Activated CD4-positive, CD25-positive, alpha-beta regulatory T cell treated with anti-CD3 and anti-CD28 coated beads, Interleukin-2, amount 50 U/mL, for 24 hours (primary cell): ENCODE results near the gene AMOTL2.

Experiments
- ATAC-seq, 2 donors: fragments of 150-1000 bp; cut with Tn5 transposase; one replicate each; pipeline ENCODE4 v1.10.0; 2021; ENCODE audit warnings: mild to moderate bottlenecking in 1 of 2, moderate library complexity in 1 of 2

Gene AMOTL2

GRCh38 chr3:134351427-134351826, 22.8 kb downstream of the AMOTL2 start:
- no peak for ATAC-seq

- no peak for ATAC-seq
Observed at GRCh38 chr3:134350861-134351311, 23.4 kb downstream of the AMOTL2 start.

GRCh38 chr3:134350266-134350665, 24.0 kb downstream of the AMOTL2 start:
- ATAC-seq = no peak

GRCh38 chr3:134348524-134348923, 25.7 kb downstream of the AMOTL2 start:
- no peak for ATAC-seq

- no peak for ATAC-seq
Observed at GRCh38 chr3:134347551-134347950, 26.7 kb downstream of the AMOTL2 start.

- ATAC-seq = no peak
Observed at GRCh38 chr3:134346744-134347143, 27.5 kb downstream of the AMOTL2 start.

- ATAC-seq = no peak
Observed at GRCh38 chr3:134345202-134345601, 29.0 kb downstream of the AMOTL2 start.

- ATAC-seq = no peak
Observed at GRCh38 chr3:134344560-134344959, 29.7 kb downstream of the AMOTL2 start.

GRCh38 chr3:134342259-134342658, 32.0 kb downstream of the AMOTL2 start:
- no peak for ATAC-seq

GRCh38 chr3:134341389-134341788, 32.9 kb downstream of the AMOTL2 start:
- ATAC-seq = no peak

GRCh38 chr3:134340982-134341365, 33.3 kb downstream of the AMOTL2 start:
- ATAC-seq = no peak

- no peak for ATAC-seq
Observed at GRCh38 chr3:134340362-134340981, 33.8 kb downstream of the AMOTL2 start.

- ATAC-seq = no peak
Observed at GRCh38 chr3:134339913-134340312, 34.3 kb downstream of the AMOTL2 start.

GRCh38 chr3:134339331-134339730, 34.9 kb downstream of the AMOTL2 start:
- ATAC-seq = no peak

- no peak for ATAC-seq
Observed at GRCh38 chr3:134338516-134339261, 35.6 kb downstream of the AMOTL2 start.

GRCh38 chr3:134338201-134338512, 36.1 kb downstream of the AMOTL2 start:
- no peak for ATAC-seq

GRCh38 chr3:134337511-134338200, 36.6 kb downstream of the AMOTL2 start:
- no peak for ATAC-seq

- no peak for ATAC-seq
Observed at GRCh38 chr3:134337071-134337482, 37.2 kb downstream of the AMOTL2 start.

GRCh38 chr3:134336587-134336986, 37.7 kb downstream of the AMOTL2 start:
- ATAC-seq = no peak

- ATAC-seq = no peak
Observed at GRCh38 chr3:134334901-134335280, 39.4 kb downstream of the AMOTL2 start.

GRCh38 chr3:134334231-134334900, 39.9 kb downstream of the AMOTL2 start:
- ATAC-seq = no peak

- ATAC-seq = no peak
Observed at GRCh38 chr3:134333522-134334181, 40.6 kb downstream of the AMOTL2 start.

- no peak for ATAC-seq
Observed at GRCh38 chr3:134332344-134332743, 41.9 kb downstream of the AMOTL2 start.
